Ovary (tissue), 3 donors: ENCODE results near the gene RORB.

ENCODE experiments used
- CTCF ChIP-seq, 3 donors: fragments of 450-650 bp in 2 of 3; fragments of 200-600 bp in 1 of 3; IDR thresholded peaks; one replicate each; pipeline versions ENCODE4 v1.5.1 to v1.8.0; 2016 to 2022; ENCODE audit warnings: antibody characterized with exemption in 3 of 3, mild to moderate bottlenecking in 1 of 3
- EP300 ChIP-seq: sonication (generic); formaldehyde crosslinking; IDR thresholded peaks from one replicate; pipeline ENCODE4 v1.6.1; 2017; ENCODE audit warnings: antibody characterized with exemption
- POLR2A ChIP-seq: fragments of 450-650 bp; IDR thresholded peaks from one replicate; pipeline ENCODE4 v1.6.1; 2017; ENCODE audit warnings: antibody characterized with exemption, mild to moderate bottlenecking, moderate library complexity
- donor health status: DM: no; HTN: no; CAD: no.

GRCh38 chr9:74630228-74630627, 133.1 kb downstream of the RORB start:
- TF ChIP-seq CTCF (IDR thresholded peaks at IDR 0.05), result no peak
- no peak for TF ChIP-seq POLR2A
- TF ChIP-seq EP300, result no peak
